ENCODE results near the gene XRCC5. TPM values are rescaled to one million over a fixed set of nuclear protein-coding genes. Genes with fewer than 3 reads are reported as not detected.

XRCC5 gene
- total RNA-seq, 4 donors from 2014 or later: 107 to 132 (median 116) TPM

DNA sequence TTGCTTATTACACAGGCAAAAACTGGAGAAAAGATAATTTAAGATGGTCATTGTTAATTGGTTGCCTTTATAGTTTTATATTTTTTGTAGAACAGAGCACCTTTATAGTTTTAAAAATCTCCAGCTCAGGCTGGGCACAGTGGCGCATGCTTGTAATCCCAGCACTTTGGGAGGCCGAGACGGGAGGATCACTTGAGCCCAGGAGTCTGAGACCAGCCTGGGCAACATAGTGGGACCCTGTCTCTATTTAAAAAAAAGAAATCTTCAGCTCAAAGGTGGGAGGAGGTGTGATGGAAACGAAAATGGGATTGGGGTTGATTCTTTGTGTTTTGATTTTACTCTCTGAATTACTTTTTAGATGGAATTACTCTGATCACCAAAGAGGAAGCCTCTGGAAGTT lies 85.4 kb downstream of the XRCC5 start:
- intact Hi-C loops (cut with DNase I; ENCODE audit: low total_unique reads): no loop called here
- DNase-seq (ENCODE audit: low spot score in 2 of 2): no peak
- TF ChIP-seq POLR2A (IDR thresholded peaks at IDR 0.05): no peak
- TF ChIP-seq, protein P1, sequence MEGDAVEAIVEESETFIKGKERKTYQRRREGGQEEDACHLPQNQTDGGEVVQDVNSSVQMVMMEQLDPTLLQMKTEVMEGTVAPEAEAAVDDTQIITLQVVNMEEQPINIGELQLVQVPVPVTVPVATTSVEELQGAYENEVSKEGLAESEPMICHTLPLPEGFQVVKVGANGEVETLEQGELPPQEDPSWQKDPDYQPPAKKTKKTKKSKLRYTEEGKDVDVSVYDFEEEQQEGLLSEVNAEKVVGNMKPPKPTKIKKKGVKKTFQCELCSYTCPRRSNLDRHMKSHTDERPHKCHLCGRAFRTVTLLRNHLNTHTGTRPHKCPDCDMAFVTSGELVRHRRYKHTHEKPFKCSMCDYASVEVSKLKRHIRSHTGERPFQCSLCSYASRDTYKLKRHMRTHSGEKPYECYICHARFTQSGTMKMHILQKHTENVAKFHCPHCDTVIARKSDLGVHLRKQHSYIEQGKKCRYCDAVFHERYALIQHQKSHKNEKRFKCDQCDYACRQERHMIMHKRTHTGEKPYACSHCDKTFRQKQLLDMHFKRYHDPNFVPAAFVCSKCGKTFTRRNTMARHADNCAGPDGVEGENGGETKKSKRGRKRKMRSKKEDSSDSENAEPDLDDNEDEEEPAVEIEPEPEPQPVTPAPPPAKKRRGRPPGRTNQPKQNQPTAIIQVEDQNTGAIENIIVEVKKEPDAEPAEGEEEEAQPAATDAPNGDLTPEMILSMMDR (IDR thresholded peaks at IDR 0.05): no peak
- H3K4me3 ChIP-seq (ENCODE audit: low read depth, poor library complexity, severe bottlenecking): no peak overlapping the region
- 68 to 95% methylated on average over 4 of the region's 4 CpGs for WGBS, 2 donors

DNA sequence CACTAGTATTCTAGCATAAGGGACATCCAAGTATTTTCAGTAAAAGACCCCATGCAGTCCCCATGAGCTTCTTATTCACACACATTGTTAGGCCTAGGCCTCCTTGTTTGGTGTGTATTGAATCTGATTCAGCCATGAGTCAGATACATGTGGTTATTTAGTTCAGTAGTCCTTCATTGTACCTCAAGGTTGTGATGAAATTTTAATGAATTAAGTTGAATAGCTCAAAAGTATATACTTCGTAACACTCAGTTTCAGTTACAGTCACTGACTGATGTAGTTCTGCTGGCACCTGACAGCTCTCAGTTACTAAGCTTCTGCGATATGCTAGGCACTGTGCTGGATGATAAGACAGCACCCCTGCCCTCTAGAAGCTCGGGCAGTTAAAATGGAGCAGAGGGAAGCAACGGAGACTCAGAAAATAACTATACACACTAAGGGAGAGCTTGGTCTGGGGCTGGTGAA lies 86.4 kb downstream of the XRCC5 start:
- no peak for DNase-seq (ENCODE audit: low spot score in 2 of 2)
- no peak for TF ChIP-seq POLR2A (IDR thresholded peaks at IDR 0.05)
- TF ChIP-seq, protein P1 (IDR thresholded peaks at IDR 0.05): no peak
- 75 to 76% methylated on average over 4 of the region's 4 CpGs for WGBS, 2 donors
- intact Hi-C loops (cut with DNase I; ENCODE audit: low total_unique reads): no loop called here
- H3K4me3 ChIP-seq (ENCODE audit: low read depth, poor library complexity, severe bottlenecking): no peak overlapping the region

DNA sequence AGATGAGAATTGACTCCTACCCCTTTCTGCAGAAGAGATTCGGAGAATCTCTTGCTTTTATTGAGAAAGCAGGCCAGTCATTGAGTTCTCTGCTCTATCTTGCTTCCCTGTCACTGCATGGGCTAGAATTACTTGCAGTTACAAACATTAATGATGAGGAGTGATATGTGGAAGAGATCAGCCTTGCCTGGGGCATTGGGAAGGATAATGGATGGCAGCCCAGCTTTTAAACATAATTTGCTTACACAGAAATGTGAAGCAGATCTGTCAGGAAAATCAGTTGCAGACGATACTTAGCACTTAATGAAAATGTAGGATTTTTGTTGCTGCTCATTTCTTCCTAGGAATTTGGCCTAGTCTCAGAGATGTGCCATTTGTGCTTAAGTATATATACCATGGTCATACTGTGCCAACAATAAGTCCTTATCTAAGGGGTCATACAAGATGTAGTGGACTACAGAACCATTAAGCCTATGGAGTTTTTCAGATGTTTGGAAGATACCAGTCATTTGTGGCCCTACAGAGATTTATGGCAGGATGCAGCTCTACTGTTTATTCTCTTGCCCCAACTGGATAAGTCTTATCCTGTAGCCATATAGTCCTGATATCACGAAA lies 92.7 kb downstream of the XRCC5 start:
- no peak overlapping the region for H3K4me3 ChIP-seq (ENCODE audit: low read depth, poor library complexity, severe bottlenecking)
- 72 to 86% methylated on average over 3 of the region's 3 CpGs for WGBS, 2 donors
- intact Hi-C loops (cut with DNase I; ENCODE audit: low total_unique reads): no loop called here
- TF ChIP-seq, protein P1 (IDR thresholded peaks at IDR 0.05): no peak
- no peak for TF ChIP-seq POLR2A (IDR thresholded peaks at IDR 0.05)
- no peak for DNase-seq (ENCODE audit: low spot score in 2 of 2)

DNA sequence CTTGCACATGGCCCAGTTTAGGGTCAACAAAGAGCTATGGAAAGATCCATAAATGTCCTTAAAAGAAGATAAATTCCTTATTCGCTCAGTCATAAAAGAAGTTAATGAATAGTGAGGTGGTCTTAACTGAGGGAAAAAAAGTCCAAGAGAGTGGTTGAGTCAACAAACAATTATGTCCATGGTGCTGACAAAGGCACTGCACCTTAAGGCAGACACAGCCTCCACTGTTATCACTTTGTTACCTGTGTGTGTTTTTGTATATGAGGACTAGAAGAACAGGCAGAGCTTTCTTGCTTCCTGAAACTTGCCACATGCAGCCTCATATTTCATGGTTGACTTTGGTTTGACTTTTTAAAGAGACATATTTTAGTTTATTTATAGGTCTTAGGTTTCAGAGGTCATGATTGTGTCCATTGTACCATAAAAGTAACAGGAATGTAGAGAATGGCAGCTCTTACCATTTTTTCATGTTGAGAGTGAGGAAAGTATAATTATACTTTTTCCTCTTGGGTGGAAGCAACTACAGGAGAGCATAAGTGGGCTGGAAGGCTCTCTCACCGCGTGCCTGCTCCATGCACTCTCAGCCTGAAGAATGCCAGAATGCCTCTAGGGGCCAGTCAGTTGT lies 93.6 kb downstream of the XRCC5 start:
- no peak for TF ChIP-seq POLR2A (IDR thresholded peaks at IDR 0.05)
- TF ChIP-seq, protein P1 (IDR thresholded peaks at IDR 0.05): no peak
- WGBS, 2 donors: 93 to 96% methylated on average over 3 of the region's 3 CpGs
- intact Hi-C loops (cut with DNase I; ENCODE audit: low total_unique reads): no loop called here
- DNase-seq (ENCODE audit: low spot score in 2 of 2): no peak
- no peak overlapping the region for H3K4me3 ChIP-seq (ENCODE audit: low read depth, poor library complexity, severe bottlenecking)

DNA sequence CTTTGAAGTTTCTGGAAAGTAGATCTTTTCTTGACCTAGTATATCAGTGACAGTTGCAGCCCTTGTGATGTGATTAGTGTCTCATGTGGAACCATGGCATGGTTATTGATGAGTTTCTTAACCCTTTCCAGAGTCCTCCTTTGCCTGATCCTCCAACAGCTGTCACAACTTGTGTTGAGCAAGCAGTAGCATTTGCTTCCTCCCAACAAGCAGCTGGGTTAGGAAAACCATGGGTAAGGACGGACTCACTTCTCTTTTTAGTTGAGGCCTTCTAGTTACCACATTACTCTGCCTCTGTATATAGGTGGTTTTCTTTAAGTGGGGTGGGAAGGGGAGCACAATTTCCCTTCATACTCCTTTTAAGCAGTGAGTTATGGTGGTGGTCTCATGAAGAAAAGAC lies 96.3 kb downstream of the XRCC5 start:
- no peak for DNase-seq (ENCODE audit: low spot score in 2 of 2)
- intact Hi-C loops (cut with DNase I; ENCODE audit: low total_unique reads): no loop called here
- TF ChIP-seq, protein P1 (IDR thresholded peaks at IDR 0.05): no peak
- TF ChIP-seq POLR2A (IDR thresholded peaks at IDR 0.05): no peak
- H3K4me3 ChIP-seq (ENCODE audit: low read depth, poor library complexity, severe bottlenecking): no peak overlapping the region
- WGBS, 2 donors: 96% methylated on average over 1 of the region's 1 CpG
